HL-60/S4 treated with phorbol 12-myristate 13-acetate at 8.2 ng/mL for 4 days and 3 days (cell line): Measurements from ENCODE around the gene DYTN.
"Not testable (repeated sequence)": the region's sequence is repeated elsewhere in the genome, so short reads cannot be mapped to it uniquely, and the experiment has no call there.

ENCODE experiments used
- in situ Hi-C: fragments of 300-500 bp; cut with MboI; formaldehyde crosslinking; loops from 2 replicates; pipeline ENCODE4 v1.15.0; 2022; ENCODE audit warnings: low sequenced_read_pairs

The DYTN gene

GRCh38 chr2:206718296-206718695 lies at the start of gene DYTN:
Gene DYTN (minus strand): TSS chr2:206718396. CDS start chr2:206718279, 117 bp downstream.
- in situ Hi-C loops, result no loop called here

GRCh38 chr2:206766057-206766930 lies 48.1 kb upstream of the DYTN start:
- in situ Hi-C loops, result no loop called here

DNA sequence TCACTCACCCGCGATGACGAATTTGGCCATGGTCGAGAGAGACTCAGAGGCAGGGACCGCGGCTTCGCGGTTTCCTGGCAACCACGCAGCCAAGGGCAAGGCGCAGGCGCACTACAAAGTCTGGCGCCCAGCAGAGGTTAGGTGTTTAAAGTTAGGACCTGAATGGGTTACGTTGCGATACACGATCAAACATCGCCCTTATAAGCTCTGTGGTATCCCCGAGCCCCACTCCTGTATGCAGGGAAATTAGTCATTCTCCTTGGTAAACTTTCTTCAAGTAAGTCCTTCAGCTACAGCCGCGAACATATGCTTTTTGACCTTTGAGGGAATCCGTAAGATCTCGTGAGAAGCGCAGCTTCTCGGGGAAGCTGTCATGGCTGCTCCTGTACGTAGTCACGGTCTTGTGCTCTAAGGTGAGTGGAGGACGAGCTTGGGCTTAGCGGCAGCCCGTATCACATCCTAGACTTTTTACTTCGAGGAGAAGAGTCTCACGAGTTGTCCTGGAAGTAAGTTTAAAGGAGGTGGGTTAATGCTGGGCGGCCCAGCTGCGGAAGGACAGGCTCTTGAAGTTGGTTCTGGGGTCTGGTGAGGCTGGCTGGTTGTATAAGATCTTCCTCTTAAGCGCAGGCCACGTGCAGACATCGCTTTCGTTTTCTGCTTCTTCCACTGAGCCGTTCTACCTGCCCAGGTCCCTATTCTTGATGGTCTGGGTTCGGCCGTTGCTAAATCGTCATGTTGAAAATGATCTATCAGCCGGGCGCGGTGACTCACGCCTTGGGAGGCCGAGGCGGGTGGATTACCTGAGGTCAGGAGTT lies 47.3 kb upstream of the DYTN start, which contains the start of the genes FASTKD2 and MDH1B:
FASTKD2 (plus strand) TSS at position 365 of the 815 bp plus-strand sequence. CDS start 1,088 bp downstream, outside the sequence.
MDH1B (minus strand) TSS at position 87 of the 815 bp plus-strand sequence; CDS start at position 30, 57 bp downstream.
- in situ Hi-C loops, result no loop called here

DNA sequence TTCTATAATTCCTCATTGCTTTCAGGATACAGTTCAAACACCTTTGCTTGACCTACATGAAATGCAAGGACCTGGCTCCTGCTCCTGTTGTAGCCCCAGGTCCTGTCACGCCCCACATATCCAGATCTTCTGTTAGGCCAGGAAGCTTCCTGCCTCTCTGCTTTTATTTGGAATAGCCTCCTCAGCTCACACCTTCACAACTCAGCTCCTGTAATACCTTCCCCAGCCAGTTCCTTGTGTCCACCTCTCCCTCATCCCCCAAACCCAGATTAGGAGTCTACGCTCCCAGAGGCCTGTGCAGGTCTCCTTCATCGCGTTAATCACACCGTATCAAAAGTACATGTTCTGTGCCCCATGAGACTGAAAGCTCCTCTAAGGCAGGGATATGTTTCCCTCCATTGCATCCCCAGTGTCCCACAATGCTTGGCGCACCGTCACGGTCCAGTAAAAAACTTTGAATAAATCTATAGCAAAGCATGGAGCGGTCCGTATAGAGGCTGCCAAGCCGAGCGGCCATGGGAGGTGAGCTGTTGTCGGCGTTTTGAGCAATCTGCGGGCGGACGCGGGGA lies 46.6 kb upstream of the DYTN start:
- in situ Hi-C loops, result no loop called here

GRCh38 chr2:206756816-206757215 lies 38.6 kb upstream of the DYTN start:
- in situ Hi-C loops, result no loop called here

GRCh38 chr2:206740800-206741199 lies 22.6 kb upstream of the DYTN start:
- in situ Hi-C loops, result no loop called here

- in situ Hi-C loops, result no loop called here
Observed at GRCh38 chr2:206739271-206739670, 21.1 kb upstream of the DYTN start.

DNA sequence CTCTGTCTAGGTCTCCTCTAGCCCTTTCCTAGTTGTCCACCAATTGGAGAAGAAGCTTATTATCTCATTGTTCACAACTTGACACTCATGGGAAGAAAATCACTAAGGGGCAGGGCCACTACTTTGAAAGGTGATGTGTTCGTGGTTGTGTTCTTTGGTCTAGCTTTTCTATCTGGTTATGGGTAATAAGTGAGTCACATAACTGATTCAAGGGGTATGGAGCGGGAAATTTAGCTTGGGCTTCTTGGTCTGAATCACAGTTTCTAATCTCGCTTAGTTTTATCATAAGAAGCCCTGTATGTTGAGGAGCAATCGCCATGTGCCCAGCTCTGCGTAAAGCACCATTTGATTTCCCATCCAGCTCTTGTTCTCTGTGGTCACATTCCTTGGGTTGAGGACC lies 18.7 kb upstream of the DYTN start:
- in situ Hi-C loops, result no loop called here

- in situ Hi-C loops, result no loop called here
Observed at GRCh38 chr2:206733341-206733740, 15.1 kb upstream of the DYTN start.

- in situ Hi-C loops, result no loop called here
Observed at GRCh38 chr2:206728277-206729199, 10.3 kb upstream of the DYTN start.

GRCh38 chr2:206727287-206727686 lies 9.1 kb upstream of the DYTN start:
- in situ Hi-C loops, result no loop called here

- in situ Hi-C loops, result no loop called here
Observed at GRCh38 chr2:206723288-206723687, 5.1 kb upstream of the DYTN start.

- in situ Hi-C loops, result no loop called here
Observed at GRCh38 chr2:206721256-206721920, 3.2 kb upstream of the DYTN start.

DNA sequence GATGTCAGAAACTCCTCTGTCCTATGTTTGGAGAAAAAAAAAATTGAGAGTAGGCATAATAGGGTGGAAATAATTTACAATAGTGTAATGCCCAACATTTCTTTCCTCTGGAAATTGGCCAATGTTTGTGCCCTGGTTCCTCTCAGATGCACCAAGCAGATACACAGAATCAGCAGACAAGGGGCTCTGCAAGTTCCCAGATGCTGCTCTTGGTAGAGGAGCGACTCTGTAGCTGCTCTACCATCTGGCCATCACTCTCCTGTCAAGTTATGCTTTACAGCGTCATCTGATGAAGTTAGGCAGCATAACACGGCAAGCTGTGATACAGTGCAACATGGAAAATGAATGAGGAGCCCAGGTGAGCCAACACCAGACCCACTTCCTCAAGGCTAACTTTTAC lies 1.6 kb downstream of the DYTN start:
- in situ Hi-C loops, result no loop called here

DNA sequence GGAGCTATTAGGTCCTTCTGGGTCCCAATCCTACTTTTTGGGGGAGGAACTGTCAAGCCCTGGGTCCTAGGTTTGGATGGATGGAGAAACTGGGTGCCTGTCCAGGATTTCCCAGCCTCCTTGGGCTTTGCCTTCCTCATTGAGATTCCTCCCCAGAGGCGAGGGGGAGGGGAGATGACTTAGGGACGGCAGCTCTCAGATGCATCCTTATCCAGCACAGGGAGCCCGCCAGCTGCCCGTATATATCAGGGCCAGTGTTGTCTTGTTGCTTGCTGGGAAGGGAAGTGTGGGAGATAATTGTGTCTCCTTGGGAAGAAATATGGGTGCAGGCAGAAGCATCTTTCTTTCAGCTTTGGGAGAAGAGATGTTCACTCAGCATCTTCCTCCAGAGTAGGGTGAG lies 3.0 kb downstream of the DYTN start:
- in situ Hi-C loops, result not testable (repeated sequence)

DNA sequence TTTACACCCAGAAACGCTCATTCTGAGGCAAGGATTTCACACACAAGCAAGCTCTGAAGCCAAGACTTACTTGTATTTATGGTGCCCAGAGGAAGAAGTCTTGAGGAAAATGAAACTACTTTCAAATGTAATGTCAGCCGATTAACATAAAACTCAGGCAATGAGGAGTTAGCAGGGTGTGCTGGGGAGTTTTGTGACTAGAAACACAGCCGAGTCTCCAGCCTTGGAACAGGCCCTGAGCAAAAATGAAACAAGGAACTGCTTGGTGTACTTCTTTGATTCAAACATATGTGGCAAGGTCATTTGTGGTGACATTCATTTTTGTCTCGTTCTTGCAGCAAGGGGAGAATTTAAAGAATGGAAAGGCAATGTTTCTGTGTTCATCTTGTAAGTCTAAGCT lies 4.5 kb downstream of the DYTN start:
- in situ Hi-C loops, result no loop called here

DNA sequence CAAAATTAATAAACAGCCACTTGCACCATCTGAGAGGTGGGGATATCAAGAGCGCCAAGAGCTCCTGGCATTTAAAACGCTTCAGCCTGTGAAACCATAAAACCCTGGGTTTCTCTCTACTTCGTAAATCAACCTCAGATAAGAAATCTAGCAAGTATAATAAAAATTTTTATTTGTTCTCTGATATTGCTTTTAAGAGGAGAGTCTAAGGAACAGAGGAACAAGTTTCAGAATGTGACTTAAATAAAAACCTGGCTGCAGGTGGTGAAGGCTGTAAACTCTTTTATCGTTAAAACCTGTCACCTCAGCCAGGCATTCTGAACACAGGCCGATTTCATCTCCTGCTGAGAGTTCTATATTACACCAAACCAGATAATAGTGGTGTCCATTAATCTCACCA lies 9.9 kb downstream of the DYTN start:
- in situ Hi-C loops, result no loop called here

GRCh38 chr2:206707164-206707701 lies 11.0 kb downstream of the DYTN start:
- in situ Hi-C loops, result no loop called here

GRCh38 chr2:206701952-206702605 lies 16.1 kb downstream of the DYTN start:
- in situ Hi-C loops, result no loop called here
